ENCODE measurements around the gene CDKN2B-AS1. TPM values are rescaled to one million over a fixed set of nuclear protein-coding genes. Genes with fewer than 3 reads are reported as not detected.
A peak's percentile ranks its signal among the peaks of the same experiment; 100 is the strongest.

CDKN2B-AS1 gene
- total RNA-seq, 1 donor from 2014 or later = 1.4 TPM

- DNase-seq (ENCODE audit: low read depth in 2 of 2) = no peak
Measured at GRCh38 chr9:22148876-22149637, 154.5 kb downstream of the CDKN2B-AS1 start.

DNA sequence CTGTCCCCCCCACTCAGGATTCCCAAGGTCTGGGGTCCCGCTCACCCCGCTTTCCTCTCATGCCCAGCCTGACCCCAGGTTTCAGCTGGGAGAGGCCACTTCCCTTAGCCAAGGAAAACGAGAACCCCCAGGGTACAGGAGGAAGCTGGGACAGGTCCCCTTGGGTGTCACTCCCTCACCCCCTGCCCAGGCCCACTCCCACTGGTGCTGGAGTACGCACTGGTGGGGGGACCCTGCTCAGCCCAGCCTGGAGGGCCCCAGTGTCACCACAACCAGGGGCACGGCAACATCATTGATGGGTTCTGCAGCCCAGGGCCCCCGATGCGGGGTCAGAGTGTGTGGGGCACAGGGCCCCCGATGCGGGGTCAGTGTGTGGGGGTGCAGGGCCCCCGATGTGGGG, 159.5 kb downstream of the CDKN2B-AS1 start:
- DNase-seq (ENCODE audit: low read depth in 2 of 2) = no peak

DNA sequence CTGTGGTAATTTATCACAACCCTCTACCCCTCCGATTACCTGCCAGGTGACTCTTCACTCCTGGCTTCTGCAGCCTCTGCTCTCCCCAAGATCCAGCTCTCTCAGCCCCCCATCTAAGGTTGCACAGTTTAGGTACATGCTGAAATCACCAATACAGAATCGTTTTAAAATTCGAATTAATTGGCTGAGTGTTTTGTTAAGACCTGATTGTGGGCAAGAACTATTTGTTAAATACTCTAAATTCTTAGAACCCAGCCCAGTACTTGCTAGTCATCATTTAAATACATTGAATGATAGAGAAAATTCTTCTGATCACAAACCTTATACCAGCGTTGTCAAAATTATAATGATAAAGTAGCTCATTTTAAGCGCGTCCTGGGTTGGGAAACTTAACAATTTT, 162.0 kb downstream of the CDKN2B-AS1 start:
- no peak for DNase-seq (ENCODE audit: low read depth in 2 of 2)

GRCh38 chr9:22157276-22157675, 162.7 kb downstream of the CDKN2B-AS1 start:
- peak in 1 of 2 donors; percentile 9 for DNase-seq (ENCODE audit: low read depth in 2 of 2)

DNA sequence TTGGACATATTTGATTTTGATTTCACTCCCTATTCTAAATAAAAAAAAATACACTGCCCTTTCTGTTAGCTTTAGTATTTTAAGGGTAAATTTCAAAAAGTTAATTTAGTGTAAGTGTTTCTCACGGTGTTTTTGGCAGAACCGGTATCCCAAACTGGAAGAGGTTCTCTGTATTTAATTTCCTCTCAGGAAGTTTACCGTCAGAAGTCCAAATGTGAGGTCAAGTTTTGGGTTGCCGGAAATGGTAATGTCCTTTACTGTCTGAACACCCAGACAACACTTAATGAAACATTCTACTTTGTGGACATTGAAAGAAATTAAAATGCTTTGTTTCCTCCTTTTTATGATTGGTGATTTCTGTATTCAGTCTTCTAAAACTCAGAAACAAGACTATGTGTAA, 163.2 kb downstream of the CDKN2B-AS1 start:
- DNase-seq (ENCODE audit: low read depth in 2 of 2) = peak in 1 of 2 donors; percentile 49

GRCh38 chr9:22158271-22158670, 163.7 kb downstream of the CDKN2B-AS1 start:
- peak in 1 of 2 donors; percentile 42 for DNase-seq (ENCODE audit: low read depth in 2 of 2)

- peak in 1 of 2 donors; percentile 46 for DNase-seq (ENCODE audit: low read depth in 2 of 2)
Measured at GRCh38 chr9:22158927-22159346, 164.3 kb downstream of the CDKN2B-AS1 start.

GRCh38 chr9:22159586-22159985, 165.0 kb downstream of the CDKN2B-AS1 start:
- DNase-seq (ENCODE audit: low read depth in 2 of 2) = no peak

DNA sequence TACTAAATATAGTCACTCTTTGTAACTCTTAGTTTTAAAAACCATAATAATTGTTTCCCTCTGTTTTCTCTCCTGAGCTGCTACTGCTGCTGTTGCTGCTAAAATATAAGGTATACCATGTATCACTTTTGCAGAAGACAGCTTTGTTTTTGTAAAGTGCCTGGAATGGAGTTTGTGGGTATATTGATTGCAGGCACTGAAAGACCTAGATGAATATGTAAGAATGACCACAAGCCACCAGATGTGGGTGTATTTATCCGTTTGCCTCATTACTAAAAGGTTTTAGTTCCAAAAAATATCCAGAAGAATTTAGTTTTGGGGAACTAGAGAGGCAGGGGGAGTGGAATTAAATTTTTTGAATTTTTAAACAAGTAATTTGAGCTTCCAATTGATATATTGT, 165.6 kb downstream of the CDKN2B-AS1 start:
- no peak for DNase-seq (ENCODE audit: low read depth in 2 of 2)

DNA sequence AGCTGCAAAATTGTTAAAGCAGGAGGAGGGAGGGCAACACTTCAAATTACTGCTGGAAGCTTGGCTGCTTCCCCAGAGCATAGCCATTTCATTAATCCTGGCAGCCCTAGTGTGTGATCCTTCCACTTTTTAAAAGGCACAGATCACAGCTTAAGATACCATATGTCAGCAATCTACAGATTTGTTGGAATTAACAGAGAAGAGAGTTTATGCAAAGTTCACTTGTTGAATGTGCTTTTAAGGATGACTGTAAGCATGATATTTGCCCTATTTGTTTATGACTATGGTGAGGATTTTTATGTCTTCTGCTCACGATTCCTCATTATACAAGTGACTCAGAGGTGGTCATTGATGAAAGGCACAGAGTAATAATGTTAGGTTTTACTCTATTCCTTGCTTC, 170.6 kb downstream of the CDKN2B-AS1 start:
- DNase-seq (ENCODE audit: low read depth in 2 of 2) = no peak

GRCh38 chr9:22169243-22169642, 174.7 kb downstream of the CDKN2B-AS1 start:
- no peak for DNase-seq (ENCODE audit: low read depth in 2 of 2)

DNA sequence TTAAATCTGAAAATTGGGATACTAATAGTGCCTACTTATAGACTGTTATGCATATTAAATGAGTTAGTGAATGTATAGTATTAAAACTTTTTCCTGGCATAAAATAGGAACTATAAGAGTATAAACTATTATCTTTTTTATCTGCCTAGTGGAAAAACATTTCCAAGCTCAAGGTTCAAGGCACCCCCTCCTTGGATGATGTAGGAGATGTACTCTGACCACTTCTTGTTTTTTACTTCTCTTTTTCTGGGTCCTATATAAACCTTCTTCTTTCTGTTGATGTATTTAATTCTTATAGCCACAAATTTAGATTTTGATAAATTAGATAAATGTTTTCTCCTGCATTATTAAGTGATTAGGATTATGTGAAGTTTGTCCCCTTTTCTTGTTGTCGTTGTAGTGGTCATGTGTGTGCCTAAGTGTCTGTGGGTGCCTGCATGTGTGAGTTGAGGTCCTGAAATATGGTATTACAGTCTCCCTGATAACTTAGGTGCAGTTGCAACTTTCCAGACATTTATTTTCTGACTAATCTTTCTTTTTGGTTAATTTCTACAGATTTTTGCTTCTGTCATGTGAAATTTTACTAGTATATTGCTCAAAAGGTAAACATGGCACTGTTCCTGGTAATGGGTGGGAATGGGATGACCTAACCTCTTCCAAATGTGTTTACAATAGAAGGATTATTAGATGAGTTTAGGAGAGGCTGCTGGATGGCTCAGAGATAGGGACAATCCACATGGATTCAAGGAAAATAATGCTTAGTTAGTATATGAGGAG, 175.3 kb downstream of the CDKN2B-AS1 start:
- no peak for DNase-seq (ENCODE audit: low read depth in 2 of 2)

Other genes starting within 250 kb of the CDKN2B-AS1 start
- gene MTAP, start 192.2 kb upstream of the CDKN2B-AS1 start, total RNA-seq = 14.8 and 16.7 TPM in 2 replicates
- 4.2 and 6.3 TPM in 2 replicates for gene CDKN2A, start 399 bp upstream of the CDKN2B-AS1 start, total RNA-seq
- 5.1 and 9.9 TPM in 2 replicates for gene CDKN2B, start 14.5 kb downstream of the CDKN2B-AS1 start, total RNA-seq